ENCODE data around the gene SMURF2. TPM values are rescaled to one million over a fixed set of nuclear protein-coding genes. Genes with fewer than 3 reads are reported as not detected.

SMURF2 gene
- total RNA-seq, 4 donors from 2014 or later, result 18.4 to 92.0 (median 37.3) TPM

GRCh38 chr17:64574646-64575045 is 87.5 kb downstream of the SMURF2 start:
- Histone ChIP-seq H3K36me3 (no peaks in the 10 kb centered on the region), H3K27me3 (no peaks in the 10 kb centered on the region), H3K9me3 (no peaks in the 10 kb centered on the region), H3K4me1 (no peaks in the 10 kb centered on the region), H3K27ac (no peak overlapping the region), H3K4me3 (no peak overlapping the region)
- DNase-seq, result no peak
- intact Hi-C loops (cut with DNase I; ENCODE audit: low total_unique reads), result no loop called here
- TF ChIP-seq POLR2A (IDR thresholded peaks at IDR 0.05) (no peak), CTCF (IDR thresholded peaks at IDR 0.05) (no peak)

GRCh38 chr17:64573214-64573613 is 88.9 kb downstream of the SMURF2 start:
- Histone ChIP-seq H3K36me3 (no peaks in the 10 kb centered on the region), H3K9me3 (no peaks in the 10 kb centered on the region), H3K27me3 (no peaks in the 10 kb centered on the region), H3K27ac (peak overlapping the region in 1 of 2 donors; percentile 9), H3K4me1 (no peaks in the 10 kb centered on the region), H3K4me3 (no peak overlapping the region)
- intact Hi-C loops (cut with DNase I; ENCODE audit: low total_unique reads), result no loop called here
- TF ChIP-seq POLR2A (IDR thresholded peaks at IDR 0.05) (no peak), CTCF (IDR thresholded peaks at IDR 0.05) (no peak)
- no peak for DNase-seq

- no peak for TF ChIP-seq CTCF (IDR thresholded peaks at IDR 0.05)
- no peak for TF ChIP-seq POLR2A (IDR thresholded peaks at IDR 0.05)
- Histone ChIP-seq H3K4me1 (no peaks in the 10 kb centered on the region), H3K27me3 (no peaks in the 10 kb centered on the region), H3K27ac (peak overlapping the region; percentile 23 to 46), H3K9me3 (no peaks in the 10 kb centered on the region), H3K4me3 (no peak overlapping the region), H3K36me3 (no peaks in the 10 kb centered on the region)
- intact Hi-C loops (cut with DNase I; ENCODE audit: low total_unique reads), result no loop called here
- no peak for DNase-seq
These were observed 89.4 kb downstream of the SMURF2 start for GRCh38 chr17:64572682-64573154.

GRCh38 chr17:64571746-64572145 is 90.4 kb downstream of the SMURF2 start:
- Histone ChIP-seq H3K4me1 (no peaks in the 10 kb centered on the region), H3K4me3 (no peak overlapping the region), H3K27me3 (no peaks in the 10 kb centered on the region), H3K36me3 (no peaks in the 10 kb centered on the region), H3K27ac (no peak overlapping the region), H3K9me3 (no peaks in the 10 kb centered on the region)
- no peak for DNase-seq
- TF ChIP-seq POLR2A (IDR thresholded peaks at IDR 0.05), result no peak
- TF ChIP-seq CTCF (IDR thresholded peaks at IDR 0.05), result no peak
- intact Hi-C loops (cut with DNase I; ENCODE audit: low total_unique reads), result no loop called here

GRCh38 chr17:64565563-64565962 is 96.5 kb downstream of the SMURF2 start:
- Histone ChIP-seq H3K4me3 (no peak overlapping the region), H3K4me1 (no peaks in the 10 kb centered on the region), H3K27ac (no peak overlapping the region), H3K27me3 (no peaks in the 10 kb centered on the region), H3K36me3 (no peaks in the 10 kb centered on the region), H3K9me3 (no peaks in the 10 kb centered on the region)
- intact Hi-C loops (cut with DNase I; ENCODE audit: low total_unique reads), result no loop called here
- DNase-seq, result no peak
- no peak for TF ChIP-seq CTCF (IDR thresholded peaks at IDR 0.05)
- no peak for TF ChIP-seq POLR2A (IDR thresholded peaks at IDR 0.05)

Data from uterus (tissue), 4 donors.